ENCODE data around the gene ORM2. TPM values are rescaled to one million over a fixed set of nuclear protein-coding genes. Genes with fewer than 3 reads are reported as not detected.

The ORM2 gene
- total and polyA plus RNA-seq, 9 of the 15 experiments (the other 6 are each of a cell fraction or from before 2014, with no cell fraction given) = 0.98 TPM; not detected in 8

DNA sequence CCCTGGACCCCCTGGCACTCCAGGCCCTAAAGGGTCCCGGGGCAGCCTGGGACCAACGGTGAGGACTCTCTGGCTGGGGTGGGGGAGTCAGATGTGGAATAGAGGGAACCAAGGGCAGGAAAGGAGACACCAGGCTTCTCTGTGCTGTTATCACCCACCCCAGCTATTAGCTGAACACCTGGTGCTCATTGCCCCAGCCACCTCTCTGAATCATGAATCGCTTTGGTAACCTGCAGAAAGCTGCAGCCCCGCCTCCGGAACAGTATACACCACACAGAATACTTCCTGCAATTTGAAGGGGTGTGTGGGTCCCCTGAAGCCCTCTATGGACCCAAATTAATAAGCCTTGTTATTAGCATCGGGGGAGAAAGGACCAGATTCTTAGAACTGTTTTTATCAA lies 47.2 kb upstream of the ORM2 start (continued):
- TF ChIP-seq, protein P1, sequence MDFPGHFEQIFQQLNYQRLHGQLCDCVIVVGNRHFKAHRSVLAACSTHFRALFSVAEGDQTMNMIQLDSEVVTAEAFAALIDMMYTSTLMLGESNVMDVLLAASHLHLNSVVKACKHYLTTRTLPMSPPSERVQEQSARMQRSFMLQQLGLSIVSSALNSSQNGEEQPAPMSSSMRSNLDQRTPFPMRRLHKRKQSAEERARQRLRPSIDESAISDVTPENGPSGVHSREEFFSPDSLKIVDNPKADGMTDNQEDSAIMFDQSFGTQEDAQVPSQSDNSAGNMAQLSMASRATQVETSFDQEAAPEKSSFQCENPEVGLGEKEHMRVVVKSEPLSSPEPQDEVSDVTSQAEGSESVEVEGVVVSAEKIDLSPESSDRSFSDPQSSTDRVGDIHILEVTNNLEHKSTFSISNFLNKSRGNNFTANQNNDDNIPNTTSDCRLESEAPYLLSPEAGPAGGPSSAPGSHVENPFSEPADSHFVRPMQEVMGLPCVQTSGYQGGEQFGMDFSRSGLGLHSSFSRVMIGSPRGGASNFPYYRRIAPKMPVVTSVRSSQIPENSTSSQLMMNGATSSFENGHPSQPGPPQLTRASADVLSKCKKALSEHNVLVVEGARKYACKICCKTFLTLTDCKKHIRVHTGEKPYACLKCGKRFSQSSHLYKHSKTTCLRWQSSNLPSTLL (IDR thresholded peaks at IDR 0.05) = no peak
- TF ChIP-seq, protein P2, sequence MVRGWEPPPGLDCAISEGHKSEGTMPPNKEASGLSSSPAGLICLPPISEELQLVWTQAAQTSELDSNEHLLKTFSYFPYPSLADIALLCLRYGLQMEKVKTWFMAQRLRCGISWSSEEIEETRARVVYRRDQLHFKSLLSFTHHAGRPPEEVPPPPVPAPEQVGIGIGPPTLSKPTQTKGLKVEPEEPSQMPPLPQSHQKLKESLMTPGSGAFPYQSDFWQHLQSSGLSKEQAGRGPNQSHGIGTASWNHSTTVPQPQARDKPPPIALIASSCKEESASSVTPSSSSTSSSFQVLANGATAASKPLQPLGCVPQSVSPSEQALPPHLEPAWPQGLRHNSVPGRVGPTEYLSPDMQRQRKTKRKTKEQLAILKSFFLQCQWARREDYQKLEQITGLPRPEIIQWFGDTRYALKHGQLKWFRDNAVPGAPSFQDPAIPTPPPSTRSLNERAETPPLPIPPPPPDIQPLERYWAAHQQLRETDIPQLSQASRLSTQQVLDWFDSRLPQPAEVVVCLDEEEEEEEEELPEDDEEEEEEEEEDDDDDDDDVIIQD (CRISPR knock-in tag; IDR thresholded peaks at IDR 0.05) = no peak
- TF ChIP-seq RBM15 (IDR thresholded peaks at IDR 0.05; ENCODE audit: insufficient read depth, low read length) = no peak
- TF ChIP-seq ZNF133 (CRISPR knock-in tag; IDR thresholded peaks at IDR 0.05) = no peak
- no peak for TF ChIP-seq GTF3C2 (IDR thresholded peaks at IDR 0.05; ENCODE audit: borderline replicate concordance, extremely low read depth, insufficient read length)
- TF ChIP-seq SNIP1 (IDR thresholded peaks at IDR 0.05; ENCODE audit: low read depth) = no peak

All from K562 (cell line).